Cardiac muscle cell (in vitro differentiated cells and primary cell): ENCODE data around the gene ASPHD1. TPM values are rescaled to one million over a fixed set of nuclear protein-coding genes. Genes with fewer than 3 reads are reported as not detected.

ENCODE experiments used
- DNase-seq, 2 donors: peaks; one replicate each; pipeline versions ENCODE4 v3.0.0 to v3.0.0-alpha.2; 2010 to 2017; ENCODE audit warnings: low read depth in 1 of 2, low spot score in 1 of 2
- H3K27ac ChIP-seq: fragments of 200-600 bp; sonication (generic); 2 replicates; pipeline ENCODE4 v1.5.1; 2016
- H3K27me3 ChIP-seq: fragments of 200-600 bp; sonication (generic); 2 replicates; pipeline ENCODE4 v1.6.0; 2016; ENCODE audit warnings: control low read depth
- H3K36me3 ChIP-seq: fragments of 200-600 bp; sonication (generic); 2 replicates; pipeline ENCODE4 v1.5.1; 2016; ENCODE audit warnings: control low read depth
- H3K4me1 ChIP-seq: fragments of 200-600 bp; sonication (generic); 2 replicates; pipeline ENCODE4 v1.8.1; 2017; ENCODE audit warnings: low read depth, mild to moderate bottlenecking, mixed run types
- H3K4me3 ChIP-seq: fragments of 200-600 bp; sonication (generic); 2 replicates; pipeline ENCODE4 v1.5.1; 2016; ENCODE audit warnings: mild to moderate bottlenecking
- H3K9me3 ChIP-seq: fragments of 200-600 bp; sonication (generic); 2 replicates; pipeline ENCODE4 v1.5.1; 2017; ENCODE audit warnings: low read depth, mild to moderate bottlenecking, control low read depth
- CTCF ChIP-seq: IDR thresholded peaks from 2 replicates; pipeline ENCODE4 v1.5.1; 2012; ENCODE audit warnings: low read depth, mild to moderate bottlenecking, low read length
- polyA plus RNA-seq: library from polyadenylated mRNA; unstranded; fragments of >200 nt; fragmentation: Nextera tagmentation; extraction: Ambion mirVana; gene quantifications from 2 replicates; pipeline ENCODE4 v1.2.1, GENCODE V29; 2016
- total RNA-seq: library from RNA; depleted of rRNA; stranded (reverse); fragments of >200 nt; gene quantifications from 2 replicates; pipeline ENCODE4 v1.2.3, GENCODE V29; 2016

Gene ASPHD1
- total and polyA plus RNA-seq, 2 experiments from 2014 or later: 1.8 to 2.3 TPM

DNA sequence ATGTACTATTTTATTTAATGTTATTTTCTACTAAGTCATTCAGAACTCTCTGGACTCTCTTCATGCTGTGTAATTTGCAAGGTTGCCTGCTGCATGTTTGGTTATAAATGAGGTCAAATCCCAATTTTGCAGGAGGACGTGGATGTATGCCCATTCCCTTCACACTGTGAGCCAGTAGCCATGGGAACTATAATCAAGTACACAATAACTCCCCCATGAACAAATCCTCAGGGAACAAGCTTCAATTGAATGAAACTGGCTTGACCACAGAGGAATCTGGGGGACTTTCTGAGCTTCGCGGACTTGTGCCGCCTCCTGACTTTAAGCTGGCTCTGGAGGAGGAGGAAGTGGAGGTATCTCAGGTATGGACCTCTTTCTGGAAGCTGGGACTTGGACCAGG, 40.4 kb downstream of the ASPHD1 start:
- no peaks in the 10 kb centered on the region for H3K36me3 ChIP-seq
- H3K9me3 ChIP-seq: no peaks in the 10 kb centered on the region
- peak in 1 of 2 donors; percentile 64 for DNase-seq
- no peak overlapping the region for H3K27ac ChIP-seq
- H3K4me1 ChIP-seq: no peaks in the 10 kb centered on the region
- no peak for TF ChIP-seq CTCF
- no peaks in the 10 kb centered on the region for H3K27me3 ChIP-seq
- H3K4me3 ChIP-seq: no peak overlapping the region

DNA sequence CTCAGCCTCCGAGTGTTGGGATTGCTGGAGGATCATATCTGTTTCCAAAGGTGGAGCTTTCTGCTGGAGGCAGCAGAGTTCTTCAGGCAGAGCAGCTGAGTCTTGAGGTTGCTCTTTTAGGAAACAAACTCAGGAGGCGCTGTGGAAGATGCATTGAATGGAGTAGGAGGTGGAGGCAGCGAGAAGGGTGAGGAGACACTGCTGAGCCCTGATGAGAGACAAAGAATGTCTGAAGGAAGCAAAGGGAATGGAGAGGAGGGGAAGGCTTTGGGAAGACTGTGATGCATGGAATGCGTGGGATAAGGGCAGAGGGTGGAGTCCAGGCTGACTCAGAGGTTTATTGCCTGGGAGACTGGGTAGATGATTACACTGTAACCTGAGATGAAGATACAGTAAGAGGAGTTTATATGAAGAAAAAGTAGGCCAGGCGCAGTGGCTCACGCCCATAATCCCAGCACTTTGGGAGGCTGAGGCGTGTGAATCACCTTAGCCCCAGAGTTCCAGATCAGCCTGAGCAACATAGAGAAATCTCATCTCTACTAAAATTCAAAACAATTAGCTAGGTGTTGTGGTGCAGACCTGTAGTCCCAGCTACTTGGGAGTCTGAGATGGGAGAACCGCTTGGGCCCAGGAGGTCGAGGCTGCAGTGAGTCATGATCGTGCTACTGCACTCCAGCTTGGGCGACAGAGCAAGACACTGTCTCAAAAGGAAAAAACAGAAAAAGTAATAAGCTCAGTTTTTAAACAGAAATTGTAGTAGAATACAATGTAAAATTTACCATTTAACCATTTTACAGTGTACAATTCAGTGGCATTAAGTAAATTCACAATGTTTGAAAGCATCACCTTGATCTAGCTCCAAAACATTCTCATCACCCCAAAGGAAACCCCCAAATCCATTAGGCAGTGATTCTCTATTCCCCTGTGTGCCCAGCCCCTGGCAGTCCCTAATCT, 43.8 kb downstream of the ASPHD1 start:
- DNase-seq: peak; percentile 27 to 98
- no peaks in the 10 kb centered on the region for H3K9me3 ChIP-seq
- H3K27ac ChIP-seq: peak overlapping the region; percentile 56
- no peaks in the 10 kb centered on the region for H3K36me3 ChIP-seq
- H3K4me1 ChIP-seq: no peaks in the 10 kb centered on the region
- TF ChIP-seq CTCF: peak; percentile 53
- no peak overlapping the region for H3K4me3 ChIP-seq
- no peaks in the 10 kb centered on the region for H3K27me3 ChIP-seq

DNA sequence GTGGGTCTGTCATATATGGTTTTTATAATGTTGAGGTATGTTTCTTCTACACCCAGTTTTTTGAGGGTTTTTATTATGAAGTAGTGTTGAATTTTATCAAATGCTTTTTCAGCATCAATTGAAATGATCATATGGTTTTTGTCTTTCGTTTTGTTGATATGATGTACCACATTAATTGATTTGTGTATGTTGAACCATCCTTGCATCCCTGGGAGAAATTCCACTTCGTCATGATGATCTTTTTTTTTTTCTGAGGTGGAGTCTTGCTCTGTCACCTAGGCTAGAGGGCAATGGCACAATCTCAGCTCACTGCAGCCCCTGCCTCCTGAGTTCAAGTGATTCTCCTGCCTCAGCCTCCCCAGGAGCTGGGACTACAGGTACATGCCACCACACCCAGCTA, 47.6 kb downstream of the ASPHD1 start:
- no peaks in the 10 kb centered on the region for H3K4me1 ChIP-seq
- TF ChIP-seq CTCF: no peak
- DNase-seq: no peak
- H3K27me3 ChIP-seq: no peaks in the 10 kb centered on the region
- no peak overlapping the region for H3K4me3 ChIP-seq
- no peaks in the 10 kb centered on the region for H3K9me3 ChIP-seq
- no peak overlapping the region for H3K27ac ChIP-seq
- no peaks in the 10 kb centered on the region for H3K36me3 ChIP-seq

DNA sequence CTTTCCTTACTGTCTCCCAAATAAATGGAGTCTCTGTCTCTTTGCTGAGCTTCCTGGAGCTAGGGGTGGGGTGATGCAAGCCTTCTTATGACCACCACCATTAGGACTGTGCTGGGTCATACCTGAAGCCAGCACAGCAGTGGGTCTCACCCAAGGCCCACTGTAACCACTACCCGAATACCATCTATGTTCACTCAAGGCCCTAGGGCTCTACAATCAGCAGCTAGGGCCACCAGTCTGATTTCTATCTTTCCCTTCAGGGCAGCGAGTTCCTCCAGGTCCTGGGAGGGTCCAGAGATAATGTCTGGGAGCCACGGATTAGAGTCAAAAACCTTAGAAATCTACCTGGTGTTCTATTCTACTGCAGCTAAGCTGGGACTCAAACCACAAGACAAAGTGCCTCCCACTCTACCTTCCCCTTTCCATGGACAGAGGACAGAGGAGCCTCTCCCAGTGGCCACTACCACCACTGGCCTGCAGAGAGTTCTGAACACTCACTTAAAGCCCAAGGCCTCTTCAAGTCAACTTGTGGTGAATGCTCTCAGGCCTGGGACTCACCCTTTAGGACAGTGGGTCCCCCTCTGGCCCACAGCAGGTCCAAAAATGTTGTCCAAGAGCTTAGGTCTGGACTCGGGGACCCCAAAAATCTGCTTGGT, 50.6 kb downstream of the ASPHD1 start:
- Histone ChIP-seq H3K9me3 (no peaks in the 10 kb centered on the region), H3K27me3 (no peaks in the 10 kb centered on the region), H3K4me3 (no peak overlapping the region), H3K27ac (no peak overlapping the region), H3K4me1 (no peaks in the 10 kb centered on the region), H3K36me3 (no peaks in the 10 kb centered on the region)
- no peak for TF ChIP-seq CTCF
- no peak for DNase-seq

DNA sequence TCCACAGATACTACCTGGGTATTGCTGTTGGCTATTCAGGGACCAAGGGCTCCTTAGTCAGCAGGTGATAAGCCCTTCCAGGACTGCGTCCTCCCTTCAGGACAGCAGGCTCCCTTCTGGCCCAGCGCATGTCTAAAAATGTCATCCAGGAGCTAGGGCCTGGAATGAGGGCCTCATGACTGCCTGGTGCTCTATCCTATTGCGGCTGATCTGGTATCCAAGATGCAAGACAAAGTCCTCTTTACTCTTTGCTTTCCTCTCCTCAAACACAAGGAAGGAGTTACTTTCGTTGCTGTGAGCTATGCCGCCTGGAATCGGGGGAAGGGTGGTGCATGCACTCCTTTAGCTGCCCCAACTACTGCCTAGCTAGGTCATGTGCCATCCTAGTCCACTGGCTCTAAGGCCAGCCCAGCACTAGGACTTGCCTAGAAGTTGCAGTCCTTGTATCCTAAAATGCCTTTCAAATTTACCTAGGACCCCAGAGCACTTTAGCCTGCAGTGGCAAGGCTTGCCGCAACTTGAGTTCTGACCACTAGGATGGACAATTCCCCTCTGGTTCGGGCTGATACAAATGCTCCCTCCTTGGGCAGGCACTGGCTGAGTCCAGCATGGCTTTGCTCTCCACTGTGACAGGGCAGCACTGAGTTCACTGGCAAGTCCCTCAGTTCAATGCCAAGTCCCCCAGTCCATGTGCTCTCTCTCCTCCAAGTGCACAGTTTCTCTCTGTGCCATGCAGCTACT, 51.5 kb downstream of the ASPHD1 start:
- Histone ChIP-seq H3K9me3 (no peaks in the 10 kb centered on the region), H3K27me3 (no peaks in the 10 kb centered on the region), H3K4me3 (no peak overlapping the region), H3K36me3 (no peaks in the 10 kb centered on the region), H3K27ac (no peak overlapping the region), H3K4me1 (no peaks in the 10 kb centered on the region)
- DNase-seq: no peak
- no peak for TF ChIP-seq CTCF
